GM19324 (cell line): ENCODE data around the gene SIRT4.
A peak's percentile ranks its signal among the peaks of the same experiment; 100 is the strongest.

Experiments used
- ATAC-seq: cut with Tn5 transposase; IDR thresholded peaks from one replicate; pipeline ENCODE4 v1.9.1; 2021; ENCODE audit warnings: mild to moderate bottlenecking, moderate library complexity; ENCODE audit not compliant: unreplicated experiment, low FRiP score

Gene SIRT4

GRCh38 chr12:120276734-120277133, 25.4 kb upstream of the SIRT4 start:
- no peak for ATAC-seq

GRCh38 chr12:120278137-120279069, 23.7 kb upstream of the SIRT4 start:
- no peak for ATAC-seq

- no peak for ATAC-seq
Observed at GRCh38 chr12:120283318-120283717, 18.8 kb upstream of the SIRT4 start.

GRCh38 chr12:120284381-120284780, 17.7 kb upstream of the SIRT4 start:
- no peak for ATAC-seq

GRCh38 chr12:120286768-120287490, 15.2 kb upstream of the SIRT4 start:
- ATAC-seq: no peak

- no peak for ATAC-seq
Observed at GRCh38 chr12:120287491-120287890, 14.6 kb upstream of the SIRT4 start.

GRCh38 chr12:120290609-120291305, 11.4 kb upstream of the SIRT4 start:
- no peak for ATAC-seq

GRCh38 chr12:120292411-120292660, 9.8 kb upstream of the SIRT4 start:
- ATAC-seq: peak; percentile 10

GRCh38 chr12:120292661-120293531, 9.2 kb upstream of the SIRT4 start, which contains the start of gene RNU4-1:
TSS of gene RNU4-1 (minus strand) at chr12:120293237.
- peak; percentile 35 for ATAC-seq

- ATAC-seq: no peak
Observed at GRCh38 chr12:120314220-120314619, 12.1 kb downstream of the SIRT4 start.

GRCh38 chr12:120316798-120317223, 14.7 kb downstream of the SIRT4 start:
- ATAC-seq: no peak

GRCh38 chr12:120317224-120318105, 15.3 kb downstream of the SIRT4 start:
- ATAC-seq: peak; percentile 100

GRCh38 chr12:120321382-120322202, 19.5 kb downstream of the SIRT4 start:
- ATAC-seq: no peak

- ATAC-seq: no peak
Observed at GRCh38 chr12:120323772-120324171, 21.7 kb downstream of the SIRT4 start.

GRCh38 chr12:120324841-120325417, 22.8 kb downstream of the SIRT4 start:
- ATAC-seq: no peak

- ATAC-seq: no peak
Observed at GRCh38 chr12:120327593-120327992, 25.5 kb downstream of the SIRT4 start, which contains the start of gene PLA2G1B. TSS of gene PLA2G1B (minus strand) at chr12:120327779. CDS start at chr12:120327753, 26 bp downstream.

- no peak for ATAC-seq
Observed at GRCh38 chr12:120328228-120328627, 26.1 kb downstream of the SIRT4 start.

- no peak for ATAC-seq
Observed at GRCh38 chr12:120331390-120331789, 29.3 kb downstream of the SIRT4 start.
